ENCODE results near the gene ZNF33A. TPM values are rescaled to one million over a fixed set of nuclear protein-coding genes. Genes with fewer than 3 reads are reported as not detected.

The ZNF33A gene
- total and polyA plus RNA-seq, 10 of the 15 experiments (the other 5 are each of a cell fraction or from before 2014, with no cell fraction given), result 9.8 to 29.9 (median 18.3) TPM

DNA sequence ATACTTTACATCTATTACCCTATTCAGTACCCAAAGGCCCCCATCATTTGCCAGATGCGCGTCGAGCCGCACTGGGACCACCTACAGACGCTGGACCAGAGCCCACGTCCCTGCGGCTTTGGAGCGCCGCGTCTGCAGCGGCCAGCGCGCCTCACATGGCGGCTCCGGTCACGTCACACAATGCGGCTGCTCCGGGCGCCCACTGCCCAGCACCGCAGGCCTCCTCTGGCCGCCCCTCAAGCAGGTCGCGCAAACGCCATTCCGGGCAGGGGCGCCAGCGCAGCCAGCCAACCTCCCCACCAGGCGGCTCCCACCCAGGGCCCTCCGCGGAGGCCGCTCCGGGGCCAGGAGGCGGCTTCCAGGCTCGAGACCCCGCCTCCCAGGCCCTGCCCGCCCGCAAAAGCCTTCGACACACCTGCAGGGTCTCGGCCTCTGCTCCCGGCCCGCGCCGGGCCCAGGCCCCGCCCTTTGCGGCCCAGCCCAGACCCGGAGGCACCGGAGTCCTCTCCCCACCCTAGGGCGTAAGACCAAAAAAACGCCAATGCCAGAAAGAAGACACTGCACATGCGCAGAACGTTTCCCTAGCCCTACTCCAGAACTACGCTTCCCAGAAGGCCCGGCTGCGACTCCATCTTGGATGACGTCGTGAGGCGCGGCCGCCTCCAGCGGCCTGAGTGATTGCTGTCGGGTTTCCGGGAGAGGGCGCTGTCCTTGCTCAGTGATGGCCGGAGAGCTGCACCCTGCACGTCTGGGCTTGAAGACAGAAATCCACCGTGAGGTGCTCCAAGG lies 34.2 kb upstream of the ZNF33A start, which contains the start of gene ZNF25 (continued):
- TF ChIP-seq ZNF24 (IDR thresholded peaks at IDR 0.05), result no peak
- peak; percentile 66 for TF ChIP-seq NRF1 (conservative IDR thresholded peaks at IDR 0.05; ENCODE audit: low read depth, low read length)
- TF ChIP-seq HDAC6 (IDR thresholded peaks at IDR 0.05; ENCODE audit: unreplicated experiment), result no peak
- no peak for TF ChIP-seq ZBED1 (IDR thresholded peaks at IDR 0.05; ENCODE audit: borderline replicate concordance)
- no peak for TF ChIP-seq FOXK2 (IDR thresholded peaks at IDR 0.05)
- TF ChIP-seq RAD21 (IDR thresholded peaks at IDR 0.05; ENCODE audit: insufficient read depth, low read depth, low read length), result peak; percentile 76
- TF ChIP-seq PAX8 (IDR thresholded peaks at IDR 0.05), result no peak
- TF ChIP-seq, protein P1, sequence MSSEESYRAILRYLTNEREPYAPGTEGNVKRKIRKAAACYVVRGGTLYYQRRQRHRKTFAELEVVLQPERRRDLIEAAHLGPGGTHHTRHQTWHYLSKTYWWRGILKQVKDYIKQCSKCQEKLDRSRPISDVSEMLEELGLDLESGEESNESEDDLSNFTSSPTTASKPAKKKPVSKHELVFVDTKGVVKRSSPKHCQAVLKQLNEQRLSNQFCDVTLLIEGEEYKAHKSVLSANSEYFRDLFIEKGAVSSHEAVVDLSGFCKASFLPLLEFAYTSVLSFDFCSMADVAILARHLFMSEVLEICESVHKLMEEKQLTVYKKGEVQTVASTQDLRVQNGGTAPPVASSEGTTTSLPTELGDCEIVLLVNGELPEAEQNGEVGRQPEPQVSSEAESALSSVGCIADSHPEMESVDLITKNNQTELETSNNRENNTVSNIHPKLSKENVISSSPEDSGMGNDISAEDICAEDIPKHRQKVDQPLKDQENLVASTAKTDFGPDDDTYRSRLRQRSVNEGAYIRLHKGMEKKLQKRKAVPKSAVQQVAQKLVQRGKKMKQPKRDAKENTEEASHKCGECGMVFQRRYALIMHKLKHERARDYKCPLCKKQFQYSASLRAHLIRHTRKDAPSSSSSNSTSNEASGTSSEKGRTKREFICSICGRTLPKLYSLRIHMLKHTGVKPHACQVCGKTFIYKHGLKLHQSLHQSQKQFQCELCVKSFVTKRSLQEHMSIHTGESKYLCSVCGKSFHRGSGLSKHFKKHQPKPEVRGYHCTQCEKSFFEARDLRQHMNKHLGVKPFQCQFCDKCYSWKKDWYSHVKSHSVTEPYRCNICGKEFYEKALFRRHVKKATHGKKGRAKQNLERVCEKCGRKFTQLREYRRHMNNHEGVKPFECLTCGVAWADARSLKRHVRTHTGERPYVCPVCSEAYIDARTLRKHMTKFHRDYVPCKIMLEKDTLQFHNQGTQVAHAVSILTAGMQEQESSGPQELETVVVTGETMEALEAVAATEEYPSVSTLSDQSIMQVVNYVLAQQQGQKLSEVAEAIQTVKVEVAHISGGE (CRISPR knock-in tag; IDR thresholded peaks at IDR 0.05), result no peak
- no peak for TF ChIP-seq EZH2 (IDR thresholded peaks at IDR 0.05; ENCODE audit: borderline replicate concordance, control insufficient read depth, low read depth, low read length)
- peak; percentile 95 for TF ChIP-seq SIX5 (IDR thresholded peaks at IDR 0.05; ENCODE audit: low read depth, low read length, severe bottlenecking)
- peak; percentile 71 for TF ChIP-seq TARDBP (IDR thresholded peaks at IDR 0.05; ENCODE audit: borderline replicate concordance)
- TF ChIP-seq, protein P2, sequence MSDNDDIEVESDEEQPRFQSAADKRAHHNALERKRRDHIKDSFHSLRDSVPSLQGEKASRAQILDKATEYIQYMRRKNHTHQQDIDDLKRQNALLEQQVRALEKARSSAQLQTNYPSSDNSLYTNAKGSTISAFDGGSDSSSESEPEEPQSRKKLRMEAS (IDR thresholded peaks at IDR 0.05; ENCODE audit: low read depth, low read length), result peak; percentile 37; the same call in 1 of the 2 replicates
- TF ChIP-seq, protein P3, sequence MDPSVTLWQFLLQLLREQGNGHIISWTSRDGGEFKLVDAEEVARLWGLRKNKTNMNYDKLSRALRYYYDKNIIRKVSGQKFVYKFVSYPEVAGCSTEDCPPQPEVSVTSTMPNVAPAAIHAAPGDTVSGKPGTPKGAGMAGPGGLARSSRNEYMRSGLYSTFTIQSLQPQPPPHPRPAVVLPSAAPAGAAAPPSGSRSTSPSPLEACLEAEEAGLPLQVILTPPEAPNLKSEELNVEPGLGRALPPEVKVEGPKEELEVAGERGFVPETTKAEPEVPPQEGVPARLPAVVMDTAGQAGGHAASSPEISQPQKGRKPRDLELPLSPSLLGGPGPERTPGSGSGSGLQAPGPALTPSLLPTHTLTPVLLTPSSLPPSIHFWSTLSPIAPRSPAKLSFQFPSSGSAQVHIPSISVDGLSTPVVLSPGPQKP (IDR thresholded peaks at IDR 0.05; ENCODE audit: low read depth, low read length), result 0 out of 2 replicates have a peak, but pooled peaks have one; percentile 54
- TF ChIP-seq, protein P4, sequence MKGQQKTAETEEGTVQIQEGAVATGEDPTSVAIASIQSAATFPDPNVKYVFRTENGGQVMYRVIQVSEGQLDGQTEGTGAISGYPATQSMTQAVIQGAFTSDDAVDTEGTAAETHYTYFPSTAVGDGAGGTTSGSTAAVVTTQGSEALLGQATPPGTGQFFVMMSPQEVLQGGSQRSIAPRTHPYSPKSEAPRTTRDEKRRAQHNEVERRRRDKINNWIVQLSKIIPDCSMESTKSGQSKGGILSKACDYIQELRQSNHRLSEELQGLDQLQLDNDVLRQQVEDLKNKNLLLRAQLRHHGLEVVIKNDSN (IDR thresholded peaks at IDR 0.05; ENCODE audit: borderline replicate concordance, extremely low read length, insufficient read depth, low read depth, low read length), result no peak
- TF ChIP-seq DPF2 (IDR thresholded peaks at IDR 0.05), result peak; percentile 61
- TF ChIP-seq, protein P5, sequence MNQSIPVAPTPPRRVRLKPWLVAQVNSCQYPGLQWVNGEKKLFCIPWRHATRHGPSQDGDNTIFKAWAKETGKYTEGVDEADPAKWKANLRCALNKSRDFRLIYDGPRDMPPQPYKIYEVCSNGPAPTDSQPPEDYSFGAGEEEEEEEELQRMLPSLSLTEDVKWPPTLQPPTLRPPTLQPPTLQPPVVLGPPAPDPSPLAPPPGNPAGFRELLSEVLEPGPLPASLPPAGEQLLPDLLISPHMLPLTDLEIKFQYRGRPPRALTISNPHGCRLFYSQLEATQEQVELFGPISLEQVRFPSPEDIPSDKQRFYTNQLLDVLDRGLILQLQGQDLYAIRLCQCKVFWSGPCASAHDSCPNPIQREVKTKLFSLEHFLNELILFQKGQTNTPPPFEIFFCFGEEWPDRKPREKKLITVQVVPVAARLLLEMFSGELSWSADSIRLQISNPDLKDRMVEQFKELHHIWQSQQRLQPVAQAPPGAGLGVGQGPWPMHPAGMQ (IDR thresholded peaks at IDR 0.05; ENCODE audit: borderline replicate concordance), result no peak
- TF ChIP-seq, protein P6, sequence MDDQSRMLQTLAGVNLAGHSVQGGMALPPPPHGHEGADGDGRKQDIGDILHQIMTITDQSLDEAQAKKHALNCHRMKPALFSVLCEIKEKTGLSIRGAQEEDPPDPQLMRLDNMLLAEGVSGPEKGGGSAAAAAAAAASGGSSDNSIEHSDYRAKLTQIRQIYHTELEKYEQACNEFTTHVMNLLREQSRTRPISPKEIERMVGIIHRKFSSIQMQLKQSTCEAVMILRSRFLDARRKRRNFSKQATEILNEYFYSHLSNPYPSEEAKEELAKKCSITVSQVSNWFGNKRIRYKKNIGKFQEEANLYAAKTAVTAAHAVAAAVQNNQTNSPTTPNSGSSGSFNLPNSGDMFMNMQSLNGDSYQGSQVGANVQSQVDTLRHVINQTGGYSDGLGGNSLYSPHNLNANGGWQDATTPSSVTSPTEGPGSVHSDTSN (IDR thresholded peaks at IDR 0.05; ENCODE audit: insufficient replicate concordance, low read depth, low read length), result peak; percentile 73
- TF ChIP-seq ASH2L (IDR thresholded peaks at IDR 0.05; ENCODE audit: borderline replicate concordance, low read depth), result peak; percentile 48; the same call in 1 of the 2 replicates
- peak; percentile 79; the same call in 1 of the 2 replicates for TF ChIP-seq ESRRA (IDR thresholded peaks at IDR 0.05; ENCODE audit: low read length)
